HepG2 (cell line): ENCODE measurements around the gene MAP2K2. TPM values are rescaled to one million over a fixed set of nuclear protein-coding genes. Genes with fewer than 3 reads are reported as not detected.

ENCODE experiments used
- ARNT ChIP-seq: fragments of 450-650 bp; IDR thresholded peaks from 2 replicates; pipeline ENCODE4 v1.6.1; 2017
- JDP2 ChIP-seq: sonication (generic); formaldehyde crosslinking; IDR thresholded peaks from 2 replicates; pipeline ENCODE4 v1.8.1; 2022; ENCODE audit warnings: missing genetic modification reagents, borderline replicate concordance
- KMT2A ChIP-seq: sonication (generic); formaldehyde crosslinking; IDR thresholded peaks from 2 replicates; pipeline ENCODE4 v1.4.0; 2020; ENCODE audit warnings: missing genetic modification reagents
- NFIC ChIP-seq: IDR thresholded peaks from 2 replicates; pipeline ENCODE4 v1.6.1; 2012; ENCODE audit warnings: mild to moderate bottlenecking, low read length, inconsistent platforms
- POLR2AphosphoS5 ChIP-seq: IDR thresholded peaks from 2 replicates; pipeline ENCODE4 v1.6.1; 2012; ENCODE audit warnings: low read depth, low read length
- RARA ChIP-seq: IDR thresholded peaks from 2 replicates; pipeline ENCODE4 v1.6.1; 2016; ENCODE audit warnings: missing genetic modification reagents, missing compliant biosample characterization
- SP140L ChIP-seq: sonication (generic); formaldehyde crosslinking; IDR thresholded peaks from 2 replicates; pipeline ENCODE4 v1.4.0; 2020; ENCODE audit warnings: missing genetic modification reagents, borderline replicate concordance
- ZNF24 ChIP-seq: fragments of 450-650 bp; IDR thresholded peaks from 2 replicates; pipeline ENCODE4 v1.6.1; 2017; ENCODE audit warnings: antibody characterized with exemption, mild to moderate bottlenecking
- ZNF3 ChIP-seq: IDR thresholded peaks from 2 replicates; pipeline ENCODE4 v1.7.0; 2017; ENCODE audit warnings: inconsistent platforms
- ZNF547 ChIP-seq: sonication (generic); formaldehyde crosslinking; IDR thresholded peaks from 2 replicates; pipeline ENCODE4 v1.5.1; 2020; ENCODE audit warnings: mild to moderate bottlenecking, missing genetic modification reagents
- polyA plus RNA-seq, 8 experiments: library from polyadenylated mRNA; depleted of rRNA in 3 of 8; stranded (reverse) in 7 of 8; unstranded in 1 of 8; fragments of >200 nt; fragmentation: Illumina TruSeq in 4 of 8; extraction: Trizol in 4 of 8; gene quantifications; 2 replicates each; pipeline versions ENCODE4 v1.2.1 to v1.2.3, GENCODE V29; 2011 to 2016; ENCODE audit warnings: low read depth in 4 of 8, missing spikeins in 1 of 8, mixed read lengths in 1 of 8; ENCODE audit not compliant: insufficient read depth in 1 of 8
- total RNA-seq, 5 experiments: library from RNA; depleted of rRNA; stranded (reverse); fragments of >200 nt; fragmentation: Illumina TruSeq; extraction: Trizol; gene quantifications; 2 replicates each; pipeline ENCODE4 v1.2.3, GENCODE V29; 2016; ENCODE audit warnings: low read depth in 1 of 5
- TF ChIP-seq, protein P1 (sequence below): sonication (generic); formaldehyde crosslinking; IDR thresholded peaks from 2 replicates; pipeline ENCODE4 v1.5.0; 2020; ENCODE audit warnings: mild to moderate bottlenecking, missing genetic modification reagents, borderline replicate concordance
- TF ChIP-seq, protein P2 (sequence below): sonication (generic); formaldehyde crosslinking; IDR thresholded peaks from 2 replicates; pipeline ENCODE4 v1.4.0; 2020; ENCODE audit warnings: missing genetic modification reagents, mild to moderate bottlenecking, borderline replicate concordance

Gene MAP2K2
- total and polyA plus RNA-seq, 2 of the 13 experiments (the other 11 are each of a cell fraction or from before 2014, with no cell fraction given): 70.3 to 80.9 TPM

DNA sequence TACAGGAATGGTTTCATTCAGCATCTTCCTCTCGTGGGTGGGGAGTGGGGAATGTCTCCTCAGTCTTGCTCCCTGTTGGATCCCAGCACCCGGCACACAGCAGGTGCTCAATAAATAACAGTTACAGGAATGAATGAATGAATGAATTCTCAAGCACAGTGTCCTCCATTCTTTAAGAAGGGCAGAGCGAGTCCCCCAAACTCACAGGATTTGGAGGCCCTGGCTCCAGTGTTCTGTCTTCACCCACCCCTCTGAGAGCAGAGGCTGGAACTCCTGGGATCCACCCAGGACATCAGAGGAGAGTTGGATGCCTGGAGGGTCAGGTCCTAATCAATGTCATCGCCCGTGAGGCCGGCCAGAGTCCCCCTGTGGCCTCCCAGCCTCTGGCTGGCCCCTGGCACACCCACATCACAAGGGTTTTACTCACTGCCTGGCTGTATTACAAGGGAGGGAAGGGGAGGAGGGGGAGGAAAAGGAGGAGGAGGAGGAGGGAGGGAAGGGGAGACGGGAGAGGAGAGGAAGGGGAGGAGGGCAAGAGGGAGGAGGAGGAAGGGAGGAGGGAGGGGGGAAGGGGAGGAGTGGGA, 20.8 kb upstream of the MAP2K2 start (continued):
- TF ChIP-seq, protein P1, sequence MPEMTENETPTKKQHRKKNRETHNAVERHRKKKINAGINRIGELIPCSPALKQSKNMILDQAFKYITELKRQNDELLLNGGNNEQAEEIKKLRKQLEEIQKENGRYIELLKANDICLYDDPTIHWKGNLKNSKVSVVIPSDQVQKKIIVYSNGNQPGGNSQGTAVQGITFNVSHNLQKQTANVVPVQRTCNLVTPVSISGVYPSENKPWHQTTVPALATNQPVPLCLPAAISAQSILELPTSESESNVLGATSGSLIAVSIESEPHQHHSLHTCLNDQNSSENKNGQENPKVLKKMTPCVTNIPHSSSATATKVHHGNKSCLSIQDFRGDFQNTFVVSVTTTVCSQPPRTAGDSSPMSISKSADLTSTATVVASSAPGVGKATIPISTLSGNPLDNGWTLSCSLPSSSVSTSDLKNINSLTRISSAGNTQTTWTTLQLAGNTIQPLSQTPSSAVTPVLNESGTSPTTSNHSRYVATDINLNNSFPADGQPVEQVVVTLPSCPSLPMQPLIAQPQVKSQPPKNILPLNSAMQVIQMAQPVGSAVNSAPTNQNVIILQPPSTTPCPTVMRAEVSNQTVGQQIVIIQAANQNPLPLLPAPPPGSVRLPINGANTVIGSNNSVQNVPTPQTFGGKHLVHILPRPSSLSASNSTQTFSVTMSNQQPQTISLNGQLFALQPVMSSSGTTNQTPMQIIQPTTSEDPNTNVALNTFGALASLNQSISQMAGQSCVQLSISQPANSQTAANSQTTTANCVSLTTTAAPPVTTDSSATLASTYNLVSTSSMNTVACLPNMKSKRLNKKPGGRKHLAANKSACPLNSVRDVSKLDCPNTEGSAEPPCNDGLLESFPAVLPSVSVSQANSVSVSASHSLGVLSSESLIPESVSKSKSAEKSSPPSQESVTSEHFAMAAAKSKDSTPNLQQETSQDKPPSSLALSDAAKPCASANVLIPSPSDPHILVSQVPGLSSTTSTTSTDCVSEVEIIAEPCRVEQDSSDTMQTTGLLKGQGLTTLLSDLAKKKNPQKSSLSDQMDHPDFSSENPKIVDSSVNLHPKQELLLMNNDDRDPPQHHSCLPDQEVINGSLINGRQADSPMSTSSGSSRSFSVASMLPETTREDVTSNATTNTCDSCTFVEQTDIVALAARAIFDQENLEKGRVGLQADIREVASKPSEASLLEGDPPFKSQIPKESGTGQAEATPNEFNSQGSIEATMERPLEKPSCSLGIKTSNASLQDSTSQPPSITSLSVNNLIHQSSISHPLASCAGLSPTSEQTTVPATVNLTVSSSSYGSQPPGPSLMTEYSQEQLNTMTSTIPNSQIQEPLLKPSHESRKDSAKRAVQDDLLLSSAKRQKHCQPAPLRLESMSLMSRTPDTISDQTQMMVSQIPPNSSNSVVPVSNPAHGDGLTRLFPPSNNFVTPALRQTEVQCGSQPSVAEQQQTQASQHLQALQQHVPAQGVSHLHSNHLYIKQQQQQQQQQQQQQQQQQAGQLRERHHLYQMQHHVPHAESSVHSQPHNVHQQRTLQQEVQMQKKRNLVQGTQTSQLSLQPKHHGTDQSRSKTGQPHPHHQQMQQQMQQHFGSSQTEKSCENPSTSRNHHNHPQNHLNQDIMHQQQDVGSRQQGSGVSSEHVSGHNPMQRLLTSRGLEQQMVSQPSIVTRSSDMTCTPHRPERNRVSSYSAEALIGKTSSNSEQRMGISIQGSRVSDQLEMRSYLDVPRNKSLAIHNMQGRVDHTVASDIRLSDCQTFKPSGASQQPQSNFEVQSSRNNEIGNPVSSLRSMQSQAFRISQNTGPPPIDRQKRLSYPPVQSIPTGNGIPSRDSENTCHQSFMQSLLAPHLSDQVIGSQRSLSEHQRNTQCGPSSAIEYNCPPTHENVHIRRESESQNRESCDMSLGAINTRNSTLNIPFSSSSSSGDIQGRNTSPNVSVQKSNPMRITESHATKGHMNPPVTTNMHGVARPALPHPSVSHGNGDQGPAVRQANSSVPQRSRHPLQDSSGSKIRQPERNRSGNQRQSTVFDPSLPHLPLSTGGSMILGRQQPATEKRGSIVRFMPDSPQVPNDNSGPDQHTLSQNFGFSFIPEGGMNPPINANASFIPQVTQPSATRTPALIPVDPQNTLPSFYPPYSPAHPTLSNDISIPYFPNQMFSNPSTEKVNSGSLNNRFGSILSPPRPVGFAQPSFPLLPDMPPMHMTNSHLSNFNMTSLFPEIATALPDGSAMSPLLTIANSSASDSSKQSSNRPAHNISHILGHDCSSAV (CRISPR knock-in tag): no peak
- TF ChIP-seq RARA (CRISPR knock-in tag) (peak; percentile 43), ZNF547 (no peak), ZNF24 (peak; percentile 82), ZNF3 (no peak), POLR2AphosphoS5 (no peak), NFIC (no peak), SP140L (CRISPR knock-in tag) (no peak), ARNT (no peak), KMT2A (CRISPR knock-in tag) (no peak), JDP2 (CRISPR knock-in tag) (no peak)
- TF ChIP-seq, protein P2, sequence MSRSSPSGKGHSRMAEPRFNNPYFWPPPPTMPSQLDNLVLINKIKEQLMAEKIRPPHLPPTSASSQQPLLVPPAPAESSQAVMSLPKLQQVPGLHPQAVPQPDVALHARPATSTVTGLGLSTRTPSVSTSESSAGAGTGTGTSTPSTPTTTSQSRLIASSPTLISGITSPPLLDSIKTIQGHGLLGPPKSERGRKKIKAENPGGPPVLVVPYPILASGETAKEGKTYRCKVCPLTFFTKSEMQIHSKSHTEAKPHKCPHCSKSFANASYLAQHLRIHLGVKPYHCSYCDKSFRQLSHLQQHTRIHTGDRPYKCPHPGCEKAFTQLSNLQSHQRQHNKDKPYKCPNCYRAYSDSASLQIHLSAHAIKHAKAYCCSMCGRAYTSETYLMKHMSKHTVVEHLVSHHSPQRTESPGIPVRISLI (CRISPR knock-in tag): no peak
